RWPE1 (cell line): ENCODE measurements around the gene GAS2L3.

Experiments used
- CTCF ChIA-PET: fragments of 350-600 bp; sonication (Branson Sonifier 250); formaldehyde crosslinking; extraction: SDS; loops from one replicate; lab custom pipeline; 2021; lab: Yijun Ruan, JAX
- POLR2A ChIA-PET: fragments of 400-600 bp; formaldehyde crosslinking; extraction: SDS; loops from one replicate; lab custom pipeline; 2020; ENCODE audit warnings: antibody characterized with exemption; ENCODE audit not compliant: low non-redundant PET; lab: Yijun Ruan, JAX
- DNase-seq: peaks from one replicate; pipeline ENCODE4 v3.0.0; 2012; ENCODE audit warnings: low spot score
- H3K27ac ChIP-seq: fragments of 450-650 bp; 2 replicates; pipeline ENCODE4 v1.5.1; 2017
- TF ChIP-seq, protein P1 (sequence below): fragments of 450-650 bp; conservative IDR thresholded peaks from 2 replicates; pipeline ENCODE4 v1.5.1; 2017; ENCODE audit warnings: low read depth, mild to moderate bottlenecking

GAS2L3 gene

DNA sequence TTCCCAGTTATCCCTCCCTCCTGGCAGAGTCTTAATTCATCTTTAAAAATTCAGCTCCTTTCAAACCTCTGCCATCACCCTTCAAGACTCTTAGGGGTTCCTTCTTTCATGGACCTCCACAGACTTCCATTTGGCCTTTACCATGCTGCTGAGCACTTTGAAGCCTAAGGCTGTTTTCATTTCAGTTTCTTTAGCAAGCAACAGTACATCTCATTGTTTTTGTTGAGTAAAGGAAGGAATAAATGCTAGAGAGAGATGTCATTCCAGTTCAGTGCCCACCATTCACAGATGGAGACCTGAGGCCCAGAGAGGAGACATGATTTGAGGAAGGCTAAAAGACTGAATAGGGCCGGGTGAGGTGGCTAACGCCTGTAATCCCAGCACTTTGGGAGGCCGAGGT, 1.3 kb upstream of the GAS2L3 start:
- TF ChIP-seq, protein P1, sequence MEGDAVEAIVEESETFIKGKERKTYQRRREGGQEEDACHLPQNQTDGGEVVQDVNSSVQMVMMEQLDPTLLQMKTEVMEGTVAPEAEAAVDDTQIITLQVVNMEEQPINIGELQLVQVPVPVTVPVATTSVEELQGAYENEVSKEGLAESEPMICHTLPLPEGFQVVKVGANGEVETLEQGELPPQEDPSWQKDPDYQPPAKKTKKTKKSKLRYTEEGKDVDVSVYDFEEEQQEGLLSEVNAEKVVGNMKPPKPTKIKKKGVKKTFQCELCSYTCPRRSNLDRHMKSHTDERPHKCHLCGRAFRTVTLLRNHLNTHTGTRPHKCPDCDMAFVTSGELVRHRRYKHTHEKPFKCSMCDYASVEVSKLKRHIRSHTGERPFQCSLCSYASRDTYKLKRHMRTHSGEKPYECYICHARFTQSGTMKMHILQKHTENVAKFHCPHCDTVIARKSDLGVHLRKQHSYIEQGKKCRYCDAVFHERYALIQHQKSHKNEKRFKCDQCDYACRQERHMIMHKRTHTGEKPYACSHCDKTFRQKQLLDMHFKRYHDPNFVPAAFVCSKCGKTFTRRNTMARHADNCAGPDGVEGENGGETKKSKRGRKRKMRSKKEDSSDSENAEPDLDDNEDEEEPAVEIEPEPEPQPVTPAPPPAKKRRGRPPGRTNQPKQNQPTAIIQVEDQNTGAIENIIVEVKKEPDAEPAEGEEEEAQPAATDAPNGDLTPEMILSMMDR = no peak

DNA sequence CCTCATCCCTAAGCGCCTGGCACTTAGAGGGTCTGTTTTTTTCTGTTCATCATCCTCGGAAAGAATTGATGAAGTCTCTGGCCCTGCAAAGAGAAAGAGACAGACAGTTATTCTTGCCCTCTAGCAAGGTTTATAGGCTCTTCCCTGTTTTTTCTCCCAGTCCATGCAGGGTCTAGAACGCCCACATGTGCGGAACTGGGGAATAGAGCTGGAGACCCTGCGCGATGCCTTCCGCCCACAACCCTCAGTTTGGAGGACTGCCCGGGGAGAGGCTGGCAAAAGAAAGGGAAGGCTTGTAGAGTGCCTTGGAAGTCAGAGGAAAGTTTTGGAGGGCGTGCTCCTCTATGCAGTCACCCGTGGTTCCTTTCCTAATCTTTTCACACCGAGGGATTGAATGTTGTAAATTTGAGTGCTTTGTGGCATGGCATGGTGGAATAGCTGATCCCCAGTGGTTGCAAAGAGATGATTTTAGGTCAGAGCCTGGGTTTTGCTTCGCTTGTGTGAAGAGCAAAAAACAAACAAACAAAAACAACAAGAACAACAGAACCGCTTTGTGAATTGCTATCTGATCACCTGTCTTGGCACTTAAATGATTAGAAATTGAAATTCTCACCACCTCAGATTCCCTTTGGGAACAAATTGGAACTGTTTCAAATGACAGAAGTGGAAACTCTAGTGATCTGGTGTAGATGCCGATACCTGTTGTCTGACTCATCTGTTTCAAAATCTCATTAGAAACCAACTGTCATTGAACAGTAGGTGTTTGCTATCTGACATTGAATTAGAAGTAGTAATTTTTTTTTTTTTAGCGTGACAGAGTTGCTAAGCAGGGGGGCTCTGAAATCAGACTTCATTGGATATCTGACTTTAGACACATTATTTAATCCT, 947 bp downstream of the GAS2L3 start:
- TF ChIP-seq, protein P1 = no peak
- ChIA-PET POLR2A (no interaction called here), CTCF (interaction anchor here (0.5 kb wide), 1 partner anchor 9 kb away, joined by 3 read pairs; no protein-coding TSS in a partner anchor)
- H3K27ac ChIP-seq = peak overlapping the region; percentile 73
- peak; percentile 49 for DNase-seq

More for the DNA sequence above, 1.3 kb upstream of the GAS2L3 start:
- DNase-seq = no peak
- CTCF ChIA-PET = no interaction called here
- no peak overlapping the region for H3K27ac ChIP-seq
- POLR2A ChIA-PET = no interaction called here

DNA sequence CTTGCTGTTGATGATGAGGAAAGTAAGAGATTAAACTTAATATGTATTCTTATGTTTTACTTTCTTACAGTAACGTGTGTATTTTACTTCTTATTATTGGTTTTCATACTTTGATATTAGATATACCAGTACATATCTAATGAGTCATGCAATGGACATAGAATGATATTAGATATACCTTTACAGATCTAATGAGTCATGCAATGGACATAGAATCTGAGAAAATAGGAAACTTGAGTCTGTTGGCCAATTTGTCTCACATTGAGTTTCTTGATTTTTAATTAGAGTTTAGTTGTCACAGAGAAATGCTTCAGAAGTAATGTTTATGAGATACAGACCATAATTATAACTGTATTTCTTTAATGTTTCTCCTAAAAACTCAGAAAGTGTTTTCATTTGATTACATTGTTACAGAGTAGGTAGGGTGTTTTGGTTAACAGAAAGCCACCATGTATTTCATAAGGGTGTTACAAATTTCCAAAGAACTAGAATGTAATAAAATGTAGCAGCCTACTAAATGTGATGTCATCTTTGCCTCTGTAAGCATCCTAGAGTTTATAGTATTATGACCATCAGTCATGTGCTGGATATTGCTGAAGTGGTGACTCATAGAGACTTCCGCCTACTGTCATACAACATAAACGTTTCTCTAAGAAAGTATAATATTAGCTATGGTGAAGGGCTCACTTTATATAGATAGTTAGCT, 3.0 kb downstream of the GAS2L3 start:
- ChIA-PET POLR2A (no interaction called here), CTCF (interaction anchor here (0.8 kb wide), 1 partner anchor 103 kb away, joined by 4 read pairs; no protein-coding TSS in a partner anchor)
- TF ChIP-seq, protein P1 = no peak
- no peak overlapping the region for H3K27ac ChIP-seq
- peak; percentile 69 for DNase-seq

DNA sequence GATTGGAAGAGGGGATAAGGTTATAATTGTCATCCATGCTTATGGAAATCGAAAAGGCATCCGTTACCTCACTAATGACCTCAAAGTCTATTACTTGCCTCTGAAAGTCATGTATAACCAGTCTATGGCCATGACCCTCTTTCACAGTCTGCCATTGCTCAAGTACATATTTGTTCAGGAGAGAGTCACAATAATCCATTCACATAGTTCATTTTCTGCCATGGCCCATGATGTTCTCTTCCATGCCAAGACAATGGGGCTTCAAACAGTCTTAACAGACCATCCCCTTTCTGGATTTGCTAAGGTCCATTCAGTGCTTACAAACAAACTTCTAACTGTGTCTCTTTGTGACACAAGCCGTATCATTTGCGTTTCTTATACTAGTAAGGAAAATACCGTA, 5.4 kb downstream of the GAS2L3 start:
- POLR2A ChIA-PET = no interaction called here
- CTCF ChIA-PET = no interaction called here
- H3K27ac ChIP-seq = no peak overlapping the region
- no peak for DNase-seq
- TF ChIP-seq, protein P1 = no peak

DNA sequence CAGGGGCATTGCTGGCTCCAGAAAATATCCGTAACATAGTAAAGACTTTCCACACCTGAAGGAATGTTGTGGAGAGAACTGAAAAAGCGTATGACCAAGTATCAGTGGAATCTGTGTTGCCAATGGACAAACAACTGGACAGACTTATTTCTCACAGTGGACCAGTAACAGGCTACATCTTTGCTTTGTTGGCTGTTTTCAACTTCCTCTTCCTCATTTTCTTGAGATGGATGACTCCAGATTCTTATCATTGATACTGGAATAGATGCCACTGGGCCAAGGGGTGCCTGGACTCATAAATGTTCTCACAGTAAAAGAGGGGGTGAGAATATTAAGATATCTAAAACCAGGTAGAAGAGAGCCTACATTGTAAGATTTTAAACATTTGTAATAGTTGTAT, 6.4 kb downstream of the GAS2L3 start:
- no peak overlapping the region for H3K27ac ChIP-seq
- DNase-seq = no peak
- TF ChIP-seq, protein P1 = no peak
- CTCF ChIA-PET = interaction anchor here (0.6 kb wide), 1 partner anchor 14 kb away, joined by 3 read pairs; no protein-coding TSS in a partner anchor
- POLR2A ChIA-PET = no interaction called here

DNA sequence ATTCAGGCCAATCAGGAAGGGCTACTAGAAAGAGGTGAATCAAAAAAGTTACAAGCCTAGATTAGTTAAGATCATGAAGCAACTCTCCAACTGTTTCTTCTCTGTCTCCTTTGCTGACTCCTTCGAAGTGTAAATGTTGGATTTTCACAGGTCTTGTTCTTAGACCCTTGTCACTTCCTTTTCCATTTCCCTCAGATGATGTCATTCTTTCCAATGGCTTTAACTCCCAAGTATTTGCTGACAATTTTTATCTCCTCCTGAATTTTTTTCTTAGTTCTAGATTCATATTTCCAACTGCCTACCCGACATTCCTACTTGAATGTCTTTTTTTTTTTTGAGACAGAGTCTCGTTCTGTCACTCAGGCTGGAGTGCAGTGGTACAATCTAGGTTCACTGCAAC, 10.8 kb downstream of the GAS2L3 start:
- POLR2A ChIA-PET = no interaction called here

More for the DNA sequence above, 10.8 kb downstream of the GAS2L3 start:
- H3K27ac ChIP-seq = no peak overlapping the region
- CTCF ChIA-PET = no interaction called here
- TF ChIP-seq, protein P1 = no peak
- DNase-seq = no peak
